ENCODE measurements around the gene NAPSA.

- no peak for TF ChIP-seq CTCF (IDR thresholded peaks at IDR 0.05)
- no peak for TF ChIP-seq RAD21 (IDR thresholded peaks at IDR 0.05; ENCODE audit: low read length)
These were observed 36.1 kb downstream of the NAPSA start, which contains the start of gene KCNC3 for GRCh38 chr19:50329146-50329925.
